Right hindlimb (tissue), 1 donor: ENCODE data around the gene PCED1A.

Experiments used
- DNase-seq: peaks from one replicate; pipeline ENCODE4 v3.0.0-alpha.2; 2018

PCED1A gene

GRCh38 chr20:2801286-2801728 lies 39.1 kb downstream of the PCED1A start:
- DNase-seq, result peak; percentile 20

- DNase-seq, result peak; percentile 82
These were observed 39.8 kb downstream of the PCED1A start, which contains the start of gene CPXM1 for GRCh38 chr20:2800521-2801285. Gene CPXM1 (minus strand): TSS chr20:2800627. CDS start chr20:2800572, 55 bp downstream.

GRCh38 chr20:2799688-2800520 lies 40.6 kb downstream of the PCED1A start:
- peak; percentile 61 for DNase-seq

GRCh38 chr20:2799271-2799670 lies 41.2 kb downstream of the PCED1A start:
- DNase-seq, result peak; percentile 18

- peak; percentile 20 for DNase-seq
These were observed 41.6 kb downstream of the PCED1A start for GRCh38 chr20:2798814-2799213.

GRCh38 chr20:2798095-2798805 lies 42.2 kb downstream of the PCED1A start:
- peak; percentile 29 for DNase-seq

GRCh38 chr20:2797136-2797983 lies 43.1 kb downstream of the PCED1A start:
- no peak for DNase-seq

- DNase-seq, result no peak
These were observed 44.3 kb downstream of the PCED1A start for GRCh38 chr20:2796011-2796660.

GRCh38 chr20:2795451-2795850 lies 45.0 kb downstream of the PCED1A start:
- peak; percentile 17 for DNase-seq

- DNase-seq, result no peak
These were observed 45.5 kb downstream of the PCED1A start for GRCh38 chr20:2794866-2795447.

GRCh38 chr20:2794202-2794748 lies 46.2 kb downstream of the PCED1A start:
- peak; percentile 17 for DNase-seq

GRCh38 chr20:2793471-2793870 lies 47.0 kb downstream of the PCED1A start:
- DNase-seq, result no peak
